Activated T-cell treated with anti-CD3 and anti-CD28 coated beads, Interleukin-2, amount 50 U/mL, for 48 hours (primary cell): ENCODE results near the gene AOPEP.

Experiments used
- DNase-seq, 2 experiments: peaks; one replicate each; pipeline ENCODE4 v3.0.0-alpha.2; 2020

Gene AOPEP

GRCh38 chr9:95048225-95049087 is 322.0 kb downstream of the AOPEP start:
- DNase-seq = peak; percentile 69 to 71

- DNase-seq = no peak
These were observed 323.3 kb downstream of the AOPEP start for GRCh38 chr9:95049761-95050160.

GRCh38 chr9:95053611-95054570 is 327.4 kb downstream of the AOPEP start:
- DNase-seq = no peak

- DNase-seq = no peak
These were observed 328.9 kb downstream of the AOPEP start for GRCh38 chr9:95055334-95055850.

GRCh38 chr9:95055851-95056551 is 329.5 kb downstream of the AOPEP start:
- no peak for DNase-seq

- DNase-seq = no peak
These were observed 330.6 kb downstream of the AOPEP start for GRCh38 chr9:95057101-95057500.

GRCh38 chr9:95058121-95058785 is 331.8 kb downstream of the AOPEP start:
- DNase-seq = no peak

GRCh38 chr9:95058795-95059386 is 332.4 kb downstream of the AOPEP start:
- DNase-seq = no peak

GRCh38 chr9:95060234-95060633 is 333.7 kb downstream of the AOPEP start:
- no peak for DNase-seq

- DNase-seq = no peak
These were observed 334.4 kb downstream of the AOPEP start for GRCh38 chr9:95060916-95061315.

- no peak for DNase-seq
These were observed 335.6 kb downstream of the AOPEP start for GRCh38 chr9:95061916-95062595.

GRCh38 chr9:95062596-95063065 is 336.1 kb downstream of the AOPEP start:
- no peak for DNase-seq

DNA sequence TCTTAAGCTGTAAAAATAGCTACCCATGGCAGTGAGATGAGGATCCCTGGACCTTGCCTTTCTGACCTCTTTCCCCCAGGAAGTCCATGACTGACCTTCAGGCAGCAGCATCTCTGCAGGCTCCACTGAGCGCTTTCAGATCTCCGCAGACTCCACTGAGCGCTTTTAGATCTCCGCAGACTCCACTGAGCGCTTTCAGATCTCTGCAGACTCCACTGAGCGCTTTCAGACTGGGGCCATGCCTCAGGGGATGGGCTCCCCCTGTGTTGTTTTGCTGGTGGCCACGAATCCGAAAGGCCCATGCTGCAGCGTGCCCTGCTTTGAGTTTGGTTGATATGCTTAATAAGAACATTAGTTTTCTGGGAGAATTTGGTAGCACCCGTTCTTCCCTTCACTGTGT is 336.8 kb downstream of the AOPEP start:
- DNase-seq = no peak

DNA sequence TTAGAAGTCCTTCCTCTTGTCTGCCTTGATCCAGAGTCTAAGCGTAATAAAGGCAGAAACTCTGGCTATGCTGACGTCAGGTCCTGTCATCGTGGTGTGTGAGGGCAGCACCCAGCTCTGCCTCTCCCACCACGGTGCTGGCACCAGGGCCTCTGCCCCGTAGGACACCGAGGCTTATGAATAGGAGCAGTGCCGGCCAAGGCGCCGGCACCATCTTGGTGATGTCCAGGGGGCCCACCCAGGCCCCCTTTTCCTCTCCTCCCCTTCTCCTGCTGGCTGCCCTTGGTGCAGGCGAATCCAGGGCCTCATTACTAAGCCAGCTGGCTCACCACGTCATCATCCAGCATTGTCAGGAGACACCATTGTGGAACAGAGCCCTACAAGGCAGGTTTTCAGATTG is 338.7 kb downstream of the AOPEP start:
- DNase-seq = no peak

DNA sequence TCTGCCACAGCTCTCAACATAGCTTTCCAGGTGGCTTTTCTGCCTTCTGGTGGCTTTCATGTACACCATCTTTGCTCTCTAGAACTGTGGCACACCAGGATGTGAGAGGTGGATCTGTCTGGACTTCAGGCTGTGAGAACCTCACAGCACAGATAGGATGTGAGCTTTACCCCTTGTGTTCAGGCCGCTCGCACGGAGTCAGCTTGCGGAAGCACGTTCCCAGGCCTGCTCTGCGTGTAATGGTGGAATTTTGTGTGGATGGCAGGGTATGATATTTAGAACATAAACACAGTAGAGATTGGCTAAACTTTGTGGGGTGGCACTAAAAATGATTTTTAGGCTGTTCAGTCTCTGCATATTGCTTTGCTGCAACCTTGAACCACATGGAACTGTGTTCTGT is 340.6 kb downstream of the AOPEP start:
- no peak for DNase-seq

DNA sequence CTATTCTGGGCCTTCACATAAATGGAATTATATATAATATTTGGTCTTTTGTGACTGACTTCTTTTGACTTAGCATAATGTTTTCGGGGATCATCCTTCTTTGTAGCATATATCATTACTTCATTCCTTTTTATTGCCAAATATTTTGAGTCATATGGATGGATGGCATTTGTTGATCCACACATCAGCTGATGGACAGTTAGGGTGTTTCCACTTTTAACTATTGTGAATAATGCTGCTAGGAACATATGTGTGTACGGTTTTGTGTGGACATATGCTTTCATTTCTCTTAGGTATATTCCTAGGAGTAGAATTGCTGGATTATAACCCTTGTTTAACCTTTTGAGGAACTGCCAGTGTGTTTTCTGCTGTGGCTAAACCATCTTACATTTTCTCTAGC is 341.4 kb downstream of the AOPEP start:
- no peak for DNase-seq

- no peak for DNase-seq
These were observed 344.1 kb downstream of the AOPEP start for GRCh38 chr9:95070549-95071021.

- DNase-seq = no peak
These were observed 345.0 kb downstream of the AOPEP start for GRCh38 chr9:95071450-95071849.

GRCh38 chr9:95071925-95072324 is 345.4 kb downstream of the AOPEP start:
- no peak for DNase-seq

GRCh38 chr9:95073042-95073607 is 346.6 kb downstream of the AOPEP start:
- DNase-seq = no peak

DNA sequence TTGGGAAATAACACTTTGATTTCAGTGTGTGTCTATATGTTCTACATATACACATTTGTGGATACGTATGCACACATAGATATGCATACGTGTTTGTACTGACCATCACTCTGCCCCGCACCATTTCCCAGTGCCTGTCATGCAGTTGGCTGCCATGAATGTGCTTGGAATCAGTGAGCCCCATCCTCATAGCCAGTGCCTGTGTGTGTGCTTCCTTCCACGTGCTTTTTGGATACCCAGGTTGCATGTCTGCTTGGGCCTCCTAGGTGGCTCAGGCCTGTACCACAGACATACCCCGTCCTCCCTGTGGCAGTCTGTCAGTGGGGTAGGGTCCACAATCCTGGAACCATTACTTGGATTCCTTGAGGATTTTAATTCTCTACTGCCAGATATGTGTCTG is 347.4 kb downstream of the AOPEP start:
- DNase-seq = peak in 1 of 2 experiments; percentile 3
